GM06990 (cell line): ENCODE results near the gene APP.

Experiments used
- DNase-seq: peaks from one replicate; pipeline ENCODE4 v3.0.0-alpha.2; 2011; ENCODE audit not compliant: insufficient read length; ENCODE audit errors: extremely low read depth
- H3K27me3 ChIP-seq: replicated peaks from 2 replicates; pipeline ENCODE4 v1.6.0; 2011; ENCODE audit warnings: low read length; ENCODE audit not compliant: control insufficient read depth, insufficient read depth
- H3K36me3 ChIP-seq: 2 replicates; pipeline ENCODE4 v1.5.1; 2011; ENCODE audit warnings: low read length; ENCODE audit not compliant: control insufficient read depth, insufficient read depth
- H3K4me3 ChIP-seq: replicated peaks from 2 replicates; pipeline ENCODE4 v1.5.1; 2011; ENCODE audit warnings: low read depth, mild to moderate bottlenecking, control low read depth, low read length
- CTCF ChIP-seq: IDR thresholded peaks from 2 replicates; pipeline ENCODE4 v1.5.1; 2011; ENCODE audit warnings: low read length, control low read depth, mild to moderate bottlenecking, inconsistent platforms; ENCODE audit not compliant: insufficient read depth, poor library complexity, severe bottlenecking

Gene APP

GRCh38 chr21:25887166-25887565 is 283.4 kb downstream of the APP start:
- H3K27me3 ChIP-seq, result no peaks in the 10 kb centered on the region; the same call in 1 of the 2 replicates
- no peaks in the 10 kb centered on the region for H3K36me3 ChIP-seq
- H3K4me3 ChIP-seq, result no peak overlapping the region
- no peak for DNase-seq
- TF ChIP-seq CTCF, result peak; percentile 11

- no peaks in the 10 kb centered on the region for H3K36me3 ChIP-seq
- no peak for DNase-seq
- H3K27me3 ChIP-seq, result no peaks in the 10 kb centered on the region; the same call in 1 of the 2 replicates
- H3K4me3 ChIP-seq, result no peak overlapping the region
- no peak for TF ChIP-seq CTCF
These were observed 284.7 kb downstream of the APP start for GRCh38 chr21:25885880-25886279.

- no peak overlapping the region for H3K4me3 ChIP-seq
- no peaks in the 10 kb centered on the region; the same call in 1 of the 2 replicates for H3K27me3 ChIP-seq
- TF ChIP-seq CTCF, result no peak
- no peak for DNase-seq
- H3K36me3 ChIP-seq, result no peaks in the 10 kb centered on the region
These were observed 285.2 kb downstream of the APP start for GRCh38 chr21:25885405-25885804.

GRCh38 chr21:25884311-25884710 is 286.3 kb downstream of the APP start:
- H3K4me3 ChIP-seq, result no peak overlapping the region
- no peak for TF ChIP-seq CTCF
- no peaks in the 10 kb centered on the region; the same call in 1 of the 2 replicates for H3K27me3 ChIP-seq
- no peaks in the 10 kb centered on the region for H3K36me3 ChIP-seq
- no peak for DNase-seq

- no peaks in the 10 kb centered on the region for H3K36me3 ChIP-seq
These were observed 288.8 kb downstream of the APP start for GRCh38 chr21:25881524-25882376.

More at GRCh38 chr21:25881524-25882376, 288.8 kb downstream of the APP start:
- Histone ChIP-seq H3K27me3 (no peaks in the 10 kb centered on the region), H3K4me3 (no peak overlapping the region)
- peak; percentile 6 for DNase-seq
- TF ChIP-seq CTCF, result peak; percentile 95
